Kidney (tissue), 14 donors: Measurements from ENCODE around the gene GRIPAP1. TPM values are rescaled to one million over a fixed set of nuclear protein-coding genes. Genes with fewer than 3 reads are reported as not detected.

ENCODE experiments used
- DNase-seq, 5 donors: peaks; one replicate each; pipeline ENCODE4 v3.0.0-alpha.2; 2013 to 2020
- FAIRE-seq: peaks from 2 replicates; lab custom pipeline; 2012; peaks lifted over from hg19 to GRCh38; lab: Jason Lieb, UNC
- H3K27ac ChIP-seq, 2 donors: one replicate each; pipeline ENCODE4 v1.7.0; 2013; ENCODE audit warnings: low read depth in 2 of 2, low read length in 2 of 2, inconsistent platforms in 1 of 2
- H3K27me3 ChIP-seq: one replicate; pipeline ENCODE4 v1.7.1; 2013; ENCODE audit warnings: low read length, inconsistent platforms; ENCODE audit not compliant: control insufficient read depth, insufficient read depth
- H3K36me3 ChIP-seq, 3 donors: one replicate each; pipeline versions ENCODE4 v1.7.0 to v1.7.1; 2013; ENCODE audit warnings: low read length in 3 of 3, control low read depth in 1 of 3, inconsistent platforms in 1 of 3; ENCODE audit not compliant: insufficient read depth in 3 of 3, control insufficient read depth in 2 of 3
- H3K4me1 ChIP-seq, 3 donors: one replicate each; pipeline versions ENCODE4 v1.7.0 to v1.7.1; 2013; ENCODE audit warnings: low read length in 3 of 3, inconsistent platforms in 1 of 3, low read depth in 1 of 3; ENCODE audit not compliant: control insufficient read depth in 2 of 3, insufficient read depth in 2 of 3
- H3K4me3 ChIP-seq, 3 donors: one replicate each; pipeline versions ENCODE4 v1.7.0 to v1.8.1; 2013; ENCODE audit warnings: low read length in 3 of 3, control low read depth in 1 of 3, inconsistent platforms in 1 of 3
- H3K9ac ChIP-seq, 3 donors: one replicate each; pipeline versions ENCODE4 v1.7.0 to v1.7.1; 2013; ENCODE audit warnings: low read length in 3 of 3, control low read depth in 1 of 3, inconsistent platforms in 1 of 3
- H3K9me3 ChIP-seq, 3 donors: one replicate each; pipeline versions ENCODE4 v1.7.0 to v1.7.1; 2013; ENCODE audit warnings: low read length in 3 of 3, control low read depth in 1 of 3, inconsistent platforms in 1 of 3; ENCODE audit not compliant: control insufficient read depth in 2 of 3, insufficient read depth in 1 of 3
- intact Hi-C: fragments of 100-400 bp; cut with DNase I; formaldehyde crosslinking; loops from one replicate; pipeline ENCODE4 v1.11.1; 2022
- polyA plus RNA-seq: library from polyadenylated mRNA; stranded (reverse); fragments of 350-450 nt; fragmentation: Illumina TruSeq; extraction: RNeasy Lipid Tissue Mini Kit (QIAGEN cat#74804); gene quantifications from one replicate; pipeline ENCODE4 v1.2.3, GENCODE V29; 2014; ENCODE audit warnings: low read depth, low replicate concordance; ENCODE audit not compliant: insufficient read depth
- total RNA-seq: library from RNA; stranded (reverse); fragmentation: NEBNext Ultra II Directional; extraction: Animal tissue kit (Norgen Biotek cat#: 25700); gene quantifications from one replicate; pipeline ENCODE4 v1.2.1, GENCODE V29; 2021
- TF ChIP-seq, protein P1 (sequence below): IDR thresholded peaks from 3 replicates; pipeline ENCODE4 v1.5.1; 2012; ENCODE audit warnings: mild to moderate bottlenecking, moderate library complexity, borderline replicate concordance; ENCODE audit not compliant: insufficient read depth; ENCODE audit errors: extremely low read depth
- donor health status: control.
- donor health status: control.
- donor health status: control.
- donor health status: control.
- donor health status: control.
- donor health status: DM: yes; HTN: yes; CAD: no.
- donor health status: Normal renal cell carcinoma (clear cell type).

GRIPAP1 gene
- total and polyA plus RNA-seq, 2 donors from 2014 or later, result 24.0 to 52.8 TPM

DNA sequence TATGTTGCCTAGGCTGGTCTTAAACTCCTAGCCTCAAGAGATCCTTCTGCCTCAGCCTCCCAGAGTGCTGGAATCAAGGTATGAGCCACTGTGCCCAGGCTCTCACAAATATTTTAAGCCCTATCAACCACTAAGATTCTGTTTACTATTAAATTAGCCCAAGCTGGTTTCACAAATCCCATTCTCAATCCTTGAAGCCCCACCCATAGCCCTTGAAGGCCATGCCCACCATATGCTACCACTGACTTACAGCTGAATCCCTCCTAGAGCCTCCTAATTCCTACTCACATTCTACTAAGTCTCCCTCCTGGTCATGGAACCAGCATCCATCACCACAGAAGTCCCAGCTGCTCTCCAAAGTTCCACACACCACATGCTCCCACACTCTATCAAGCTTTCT lies 9.7 kb downstream of the GRIPAP1 start:
- Histone ChIP-seq H3K36me3 (peaks cover 0 to 20% (median 3%) of the 10 kb centered on the region in 3 donors), H3K9me3 (no peaks in the 10 kb centered on the region), H3K27ac (no peak overlapping the region), H3K9ac (no peak overlapping the region), H3K27me3 (no peaks in the 10 kb centered on the region), H3K4me3 (no peak overlapping the region), H3K4me1 (no peaks in the 10 kb centered on the region)
- TF ChIP-seq, protein P1, sequence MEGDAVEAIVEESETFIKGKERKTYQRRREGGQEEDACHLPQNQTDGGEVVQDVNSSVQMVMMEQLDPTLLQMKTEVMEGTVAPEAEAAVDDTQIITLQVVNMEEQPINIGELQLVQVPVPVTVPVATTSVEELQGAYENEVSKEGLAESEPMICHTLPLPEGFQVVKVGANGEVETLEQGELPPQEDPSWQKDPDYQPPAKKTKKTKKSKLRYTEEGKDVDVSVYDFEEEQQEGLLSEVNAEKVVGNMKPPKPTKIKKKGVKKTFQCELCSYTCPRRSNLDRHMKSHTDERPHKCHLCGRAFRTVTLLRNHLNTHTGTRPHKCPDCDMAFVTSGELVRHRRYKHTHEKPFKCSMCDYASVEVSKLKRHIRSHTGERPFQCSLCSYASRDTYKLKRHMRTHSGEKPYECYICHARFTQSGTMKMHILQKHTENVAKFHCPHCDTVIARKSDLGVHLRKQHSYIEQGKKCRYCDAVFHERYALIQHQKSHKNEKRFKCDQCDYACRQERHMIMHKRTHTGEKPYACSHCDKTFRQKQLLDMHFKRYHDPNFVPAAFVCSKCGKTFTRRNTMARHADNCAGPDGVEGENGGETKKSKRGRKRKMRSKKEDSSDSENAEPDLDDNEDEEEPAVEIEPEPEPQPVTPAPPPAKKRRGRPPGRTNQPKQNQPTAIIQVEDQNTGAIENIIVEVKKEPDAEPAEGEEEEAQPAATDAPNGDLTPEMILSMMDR, result no peak
- DNase-seq (no peak), FAIRE-seq (no peak)
- intact Hi-C loops, result no loop called here

DNA sequence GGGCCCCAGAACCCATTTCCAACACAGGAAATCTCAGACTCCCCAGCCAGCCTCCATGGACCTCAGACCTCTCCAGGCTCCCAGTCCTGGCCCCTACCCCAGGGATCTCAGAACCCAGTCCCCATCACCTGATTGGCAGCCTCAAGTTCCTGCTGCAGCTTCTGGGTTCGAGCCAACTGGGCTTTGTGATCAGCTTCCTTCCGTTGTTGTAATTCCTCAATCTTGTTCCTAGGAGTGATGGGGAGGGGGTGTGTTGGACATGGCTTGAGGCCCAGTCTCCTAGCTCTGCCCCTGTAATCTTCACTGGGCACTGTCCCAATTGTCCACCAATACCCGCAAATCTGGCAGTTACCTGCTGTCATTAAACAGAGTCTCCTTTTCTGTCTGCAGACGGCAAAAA lies 12.6 kb downstream of the GRIPAP1 start:
- TF ChIP-seq, protein P1, result no peak
- FAIRE-seq (no peak), DNase-seq (no peak)
- Histone ChIP-seq H3K27ac (no peak overlapping the region), H3K4me1 (no peaks in the 10 kb centered on the region), H3K4me3 (no peak overlapping the region), H3K9ac (no peak overlapping the region), H3K9me3 (no peaks in the 10 kb centered on the region), H3K36me3 (peaks cover 0 to 13% (median 3%) of the 10 kb centered on the region in 3 donors), H3K27me3 (no peaks in the 10 kb centered on the region)
- intact Hi-C loops, result no loop called here

DNA sequence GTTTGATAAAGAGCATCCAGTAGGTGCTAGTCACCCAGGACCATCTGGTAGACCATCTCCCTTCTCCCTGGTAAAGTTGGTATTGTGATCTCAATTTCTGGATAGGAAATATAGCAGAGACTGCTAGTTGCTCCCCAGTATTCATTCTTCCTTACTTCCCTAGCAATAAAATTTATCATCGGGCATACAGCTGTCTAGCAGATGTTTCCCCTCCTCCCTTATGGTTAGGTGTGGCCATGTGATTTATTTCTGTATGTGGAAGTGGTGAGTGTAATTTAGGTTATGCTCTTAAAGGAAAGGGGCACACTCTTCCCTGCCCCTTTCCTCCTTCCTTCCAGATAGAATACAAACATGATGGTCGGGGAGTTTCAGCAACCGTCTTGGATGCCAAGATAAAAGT lies 18.2 kb downstream of the GRIPAP1 start:
- intact Hi-C loops, result no loop called here
- no peak for FAIRE-seq
- Histone ChIP-seq H3K27ac (no peak overlapping the region), H3K27me3 (no peaks in the 10 kb centered on the region), H3K4me1 (no peaks in the 10 kb centered on the region), H3K36me3 (peaks cover 0 to 8% (median 6%) of the 10 kb centered on the region in 3 donors), H3K9me3 (no peaks in the 10 kb centered on the region), H3K4me3 (no peak overlapping the region), H3K9ac (no peak overlapping the region)
- no peak for DNase-seq
- TF ChIP-seq, protein P1, result no peak

DNA sequence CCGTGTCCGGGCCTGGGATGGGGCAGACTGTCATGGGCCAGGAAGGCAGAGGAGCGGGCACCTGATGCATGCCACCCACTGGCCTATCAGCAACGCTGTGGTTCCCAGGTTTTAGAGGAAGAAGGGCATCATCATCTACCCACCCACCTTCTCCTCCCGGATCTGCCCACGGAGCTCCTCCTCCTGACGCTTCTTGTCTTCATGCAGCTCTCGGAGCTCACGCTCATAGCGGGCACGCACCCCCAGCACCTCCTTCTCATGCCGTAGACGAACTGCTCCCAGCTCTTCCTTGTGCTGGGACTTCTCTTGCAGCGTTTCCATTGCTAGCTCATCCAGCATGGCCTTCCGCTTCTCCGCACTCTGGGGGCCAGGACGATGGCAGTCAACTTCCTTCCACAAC lies 19.0 kb downstream of the GRIPAP1 start:
- H3K27me3 ChIP-seq, result no peaks in the 10 kb centered on the region
- H3K36me3 ChIP-seq, result peaks cover 0 to 8% (median 6%) of the 10 kb centered on the region in 3 donors
- H3K9me3 ChIP-seq, result no peaks in the 10 kb centered on the region
- H3K27ac ChIP-seq, result no peak overlapping the region
- TF ChIP-seq, protein P1, result no peak
- intact Hi-C loops, result no loop called here
- H3K4me3 ChIP-seq, result no peak overlapping the region
- FAIRE-seq, result no peak
- no peak for DNase-seq
- no peak overlapping the region for H3K9ac ChIP-seq
- no peaks in the 10 kb centered on the region for H3K4me1 ChIP-seq
